Measurements from ENCODE around the gene CFAP221. TPM values are rescaled to one million over a fixed set of nuclear protein-coding genes. Genes with fewer than 3 reads are reported as not detected.
"Not testable (repeated sequence)": the region's sequence is repeated elsewhere in the genome, so short reads cannot be mapped to it uniquely, and the experiment has no call there.

CFAP221 gene
- total RNA-seq, 1 donor from 2014 or later: 0.45 TPM

GRCh38 chr2:119606674-119607073 lies 62.4 kb downstream of the CFAP221 start:
- H3K4me1 Mint-ChIP-seq (ENCODE audit: low read depth): no peaks in the 10 kb centered on the region
- H3K27ac Mint-ChIP-seq (ENCODE audit: unreplicated experiment): no peak overlapping the region
- no peaks in the 10 kb centered on the region for H3K36me3 Mint-ChIP-seq (ENCODE audit: low read depth)
- H3K27me3 Mint-ChIP-seq (ENCODE audit: low read depth): peaks cover 37% of the 10 kb centered on the region
- no peak overlapping the region for H3K4me3 Mint-ChIP-seq (ENCODE audit: unreplicated experiment)
- TF ChIP-seq, protein P1, sequence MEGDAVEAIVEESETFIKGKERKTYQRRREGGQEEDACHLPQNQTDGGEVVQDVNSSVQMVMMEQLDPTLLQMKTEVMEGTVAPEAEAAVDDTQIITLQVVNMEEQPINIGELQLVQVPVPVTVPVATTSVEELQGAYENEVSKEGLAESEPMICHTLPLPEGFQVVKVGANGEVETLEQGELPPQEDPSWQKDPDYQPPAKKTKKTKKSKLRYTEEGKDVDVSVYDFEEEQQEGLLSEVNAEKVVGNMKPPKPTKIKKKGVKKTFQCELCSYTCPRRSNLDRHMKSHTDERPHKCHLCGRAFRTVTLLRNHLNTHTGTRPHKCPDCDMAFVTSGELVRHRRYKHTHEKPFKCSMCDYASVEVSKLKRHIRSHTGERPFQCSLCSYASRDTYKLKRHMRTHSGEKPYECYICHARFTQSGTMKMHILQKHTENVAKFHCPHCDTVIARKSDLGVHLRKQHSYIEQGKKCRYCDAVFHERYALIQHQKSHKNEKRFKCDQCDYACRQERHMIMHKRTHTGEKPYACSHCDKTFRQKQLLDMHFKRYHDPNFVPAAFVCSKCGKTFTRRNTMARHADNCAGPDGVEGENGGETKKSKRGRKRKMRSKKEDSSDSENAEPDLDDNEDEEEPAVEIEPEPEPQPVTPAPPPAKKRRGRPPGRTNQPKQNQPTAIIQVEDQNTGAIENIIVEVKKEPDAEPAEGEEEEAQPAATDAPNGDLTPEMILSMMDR (IDR thresholded peaks at IDR 0.05): no peak
- H3K9me3 Mint-ChIP-seq (ENCODE audit: low read depth): no peaks in the 10 kb centered on the region
- DNase-seq (ENCODE audit: low spot score): no peak

GRCh38 chr2:119608553-119608952 lies 64.3 kb downstream of the CFAP221 start:
- TF ChIP-seq, protein P1 (IDR thresholded peaks at IDR 0.05): no peak
- Mint-ChIP-seq H3K27ac (ENCODE audit: unreplicated experiment) (no peak overlapping the region), H3K9me3 (ENCODE audit: low read depth) (peaks cover 6% of the 10 kb centered on the region), H3K27me3 (ENCODE audit: low read depth) (peaks cover 40% of the 10 kb centered on the region), H3K4me3 (ENCODE audit: unreplicated experiment) (no peak overlapping the region), H3K4me1 (ENCODE audit: low read depth) (no peaks in the 10 kb centered on the region), H3K36me3 (ENCODE audit: low read depth) (no peaks in the 10 kb centered on the region)
- no peak for DNase-seq (ENCODE audit: low spot score)

- TF ChIP-seq, protein P1 (IDR thresholded peaks at IDR 0.05): no peak
- Mint-ChIP-seq H3K27ac (ENCODE audit: unreplicated experiment) (no peak overlapping the region), H3K27me3 (ENCODE audit: low read depth) (peaks cover 40% of the 10 kb centered on the region), H3K36me3 (ENCODE audit: low read depth) (peaks cover 3% of the 10 kb centered on the region), H3K4me1 (ENCODE audit: low read depth) (no peaks in the 10 kb centered on the region), H3K9me3 (ENCODE audit: low read depth) (peaks cover 14% of the 10 kb centered on the region), H3K4me3 (ENCODE audit: unreplicated experiment) (no peak overlapping the region)
- DNase-seq (ENCODE audit: low spot score): no peak
Measured at GRCh38 chr2:119609337-119609736, 65.1 kb downstream of the CFAP221 start.

DNA sequence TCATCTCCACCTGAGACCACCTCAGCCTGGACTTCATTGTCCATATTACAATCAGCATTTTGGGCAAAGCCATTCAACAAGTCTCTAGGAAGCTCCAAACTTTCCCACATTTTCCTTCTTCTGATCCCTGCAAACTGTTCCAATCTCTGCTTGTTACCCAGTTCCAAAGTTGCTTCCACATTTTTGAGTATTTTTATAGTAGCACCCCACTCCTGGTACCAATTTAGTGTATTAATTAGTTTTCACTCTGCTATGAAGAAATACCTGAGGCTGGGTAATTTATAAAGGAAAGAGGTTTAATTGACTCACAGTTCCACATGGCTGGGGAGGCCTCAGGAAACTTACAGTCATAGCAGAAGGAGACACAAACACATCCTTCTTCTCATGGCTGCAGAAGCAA lies 69.9 kb downstream of the CFAP221 start:
- not testable (repeated sequence) for DNase-seq (ENCODE audit: low spot score); H3K27ac Mint-ChIP-seq (ENCODE audit: unreplicated experiment); H3K36me3 Mint-ChIP-seq (ENCODE audit: low read depth); H3K4me1 Mint-ChIP-seq (ENCODE audit: low read depth); H3K4me3 Mint-ChIP-seq (ENCODE audit: unreplicated experiment)
- H3K27me3 Mint-ChIP-seq (ENCODE audit: low read depth): peaks cover 24% of the 10 kb centered on the region
- peaks cover 20% of the 10 kb centered on the region for H3K9me3 Mint-ChIP-seq (ENCODE audit: low read depth)

GRCh38 chr2:119616421-119616820 lies 72.2 kb downstream of the CFAP221 start:
- no peaks in the 10 kb centered on the region for H3K4me1 Mint-ChIP-seq (ENCODE audit: low read depth)
- peaks cover 20% of the 10 kb centered on the region for H3K9me3 Mint-ChIP-seq (ENCODE audit: low read depth)
- peaks cover 8% of the 10 kb centered on the region for H3K36me3 Mint-ChIP-seq (ENCODE audit: low read depth)
- no peak overlapping the region for H3K27ac Mint-ChIP-seq (ENCODE audit: unreplicated experiment)
- peaks cover 37% of the 10 kb centered on the region for H3K27me3 Mint-ChIP-seq (ENCODE audit: low read depth)
- no peak overlapping the region for H3K4me3 Mint-ChIP-seq (ENCODE audit: unreplicated experiment)
- TF ChIP-seq, protein P1 (IDR thresholded peaks at IDR 0.05): no peak
- DNase-seq (ENCODE audit: low spot score): no peak

GRCh38 chr2:119617455-119617854 lies 73.2 kb downstream of the CFAP221 start:
- H3K27ac Mint-ChIP-seq (ENCODE audit: unreplicated experiment): no peak overlapping the region

GRCh38 chr2:119618725-119619124 lies 74.5 kb downstream of the CFAP221 start:
- H3K27ac Mint-ChIP-seq (ENCODE audit: unreplicated experiment); DNase-seq (ENCODE audit: low spot score): not testable (repeated sequence)
- H3K36me3 Mint-ChIP-seq (ENCODE audit: low read depth): peaks cover 10% of the 10 kb centered on the region

More at GRCh38 chr2:119617455-119617854, 73.2 kb downstream of the CFAP221 start:
- no peaks in the 10 kb centered on the region for H3K4me1 Mint-ChIP-seq (ENCODE audit: low read depth)
- H3K9me3 Mint-ChIP-seq (ENCODE audit: low read depth): peaks cover 20% of the 10 kb centered on the region
- peaks cover 8% of the 10 kb centered on the region for H3K36me3 Mint-ChIP-seq (ENCODE audit: low read depth)
- H3K4me3 Mint-ChIP-seq (ENCODE audit: unreplicated experiment): no peak overlapping the region
- DNase-seq (ENCODE audit: low spot score): no peak
- H3K27me3 Mint-ChIP-seq (ENCODE audit: low read depth): peaks cover 45% of the 10 kb centered on the region
- TF ChIP-seq, protein P1 (IDR thresholded peaks at IDR 0.05): no peak

More at GRCh38 chr2:119618725-119619124, 74.5 kb downstream of the CFAP221 start:
- H3K4me3 Mint-ChIP-seq (ENCODE audit: unreplicated experiment); H3K4me1 Mint-ChIP-seq (ENCODE audit: low read depth): not testable (repeated sequence)
- Mint-ChIP-seq H3K9me3 (ENCODE audit: low read depth) (peaks cover 23% of the 10 kb centered on the region), H3K27me3 (ENCODE audit: low read depth) (peaks cover 48% of the 10 kb centered on the region)

All from chondrocyte (in vitro differentiated cells).